NCI-H146 (cell line): ENCODE measurements around the gene HIF1A.
"Not testable (repeated sequence)": the region's sequence is repeated elsewhere in the genome, so short reads cannot be mapped to it uniquely, and the experiment has no call there.

Experiments
- DNase-seq: peaks from one replicate; lab custom pipeline; 2025; lab: John Stamatoyannopoulos, UW

Gene HIF1A

DNA sequence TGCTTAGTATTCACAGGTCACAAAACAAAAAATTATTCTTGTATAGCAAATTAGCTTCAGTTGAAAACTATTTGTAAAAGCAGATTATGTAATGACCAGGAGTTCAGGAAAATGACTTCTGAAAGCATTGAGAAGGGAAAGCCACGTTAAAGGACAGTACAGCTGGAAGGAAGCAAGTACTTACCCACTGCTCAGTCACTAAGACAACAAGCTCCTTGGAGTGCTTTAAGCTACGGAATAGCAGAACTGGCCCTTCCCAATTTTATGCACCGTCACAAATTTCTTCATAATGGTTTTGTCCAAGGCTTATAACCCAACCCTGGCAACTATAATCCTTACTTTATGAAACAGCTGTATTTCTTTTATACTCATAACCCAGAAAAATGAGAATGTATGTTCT is 54.0 kb downstream of the HIF1A start:
- DNase-seq = no peak

DNA sequence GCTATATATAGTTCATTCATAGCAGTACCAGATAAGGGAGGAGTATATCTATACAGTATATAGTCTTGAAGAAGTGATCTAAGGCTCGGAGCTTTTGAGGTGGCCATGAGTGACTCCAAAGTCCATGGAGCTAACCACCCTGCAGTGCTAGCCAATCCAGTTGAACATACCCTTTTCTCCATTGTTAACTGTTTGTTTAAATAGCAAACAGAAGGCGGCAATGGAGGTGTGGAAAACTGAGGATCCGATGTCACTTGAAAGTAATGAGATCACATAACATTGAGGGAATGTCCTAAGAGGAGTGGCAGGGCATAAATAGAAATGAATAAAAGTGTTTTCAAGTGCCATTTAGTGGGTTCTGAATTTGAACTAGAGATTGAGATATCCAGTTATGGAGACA is 54.6 kb downstream of the HIF1A start:
- peak; percentile 74 for DNase-seq

DNA sequence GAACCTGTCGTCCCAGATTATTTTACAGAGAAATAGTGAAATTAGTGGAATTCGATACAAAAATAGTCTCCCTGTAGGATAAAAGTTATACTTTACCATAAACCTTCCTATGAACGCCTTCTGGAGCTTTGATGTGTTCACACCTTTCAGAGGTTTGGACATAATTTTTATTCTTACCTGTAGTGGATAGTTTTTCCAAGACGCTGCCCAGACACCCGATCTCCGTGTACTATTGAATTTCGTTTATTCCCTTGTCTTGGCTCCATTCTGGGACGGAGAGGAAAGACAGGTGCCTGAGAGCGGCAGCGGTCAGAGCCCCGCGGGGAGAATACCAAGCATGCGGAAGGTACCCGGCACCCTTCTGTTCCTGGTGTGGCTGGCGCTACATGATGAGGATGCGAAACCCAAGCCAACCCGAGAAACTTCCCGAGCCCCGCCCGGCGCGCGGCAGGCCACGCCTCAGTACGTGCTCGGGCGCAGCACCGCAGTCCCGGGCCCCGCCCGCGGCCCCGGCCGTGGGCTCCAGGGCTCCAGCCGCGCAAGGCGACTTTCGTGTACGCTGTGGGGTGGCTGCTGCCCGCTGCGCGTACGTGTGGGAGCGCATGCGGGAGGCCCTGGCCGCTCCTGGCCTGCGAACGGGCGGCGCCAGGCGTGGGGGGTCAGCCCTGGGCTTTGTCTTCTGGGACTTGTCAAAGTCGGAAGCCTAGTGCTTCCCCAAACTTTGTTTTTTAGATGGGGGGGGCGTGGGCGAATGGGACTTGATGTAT is 55.6 kb downstream of the HIF1A start:
- peak; percentile 81 for DNase-seq

DNA sequence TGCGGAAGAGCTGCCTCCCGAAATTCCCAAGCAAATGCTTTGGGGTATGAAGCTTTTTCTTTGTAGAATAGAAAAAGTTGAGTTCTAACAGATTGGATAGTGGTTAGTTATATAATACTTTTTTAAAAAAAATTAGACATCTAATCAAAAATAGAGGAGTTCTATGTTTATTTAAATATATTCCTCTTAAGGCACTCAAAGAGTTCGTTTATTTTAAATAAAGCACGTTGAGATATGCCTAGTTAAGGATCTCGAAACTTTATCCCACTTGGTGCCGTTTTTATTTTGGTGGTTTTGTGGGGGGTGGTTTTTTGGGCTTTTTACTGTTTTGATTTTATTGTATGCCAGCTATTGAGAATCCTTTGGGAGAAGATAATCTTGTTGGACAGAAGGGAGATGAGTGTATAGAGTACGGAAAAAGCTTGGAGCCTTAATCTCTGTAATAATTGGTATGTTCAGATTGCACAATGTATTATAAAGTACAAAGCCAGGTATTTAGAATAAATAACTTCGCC is 56.2 kb downstream of the HIF1A start:
- DNase-seq = no peak

DNA sequence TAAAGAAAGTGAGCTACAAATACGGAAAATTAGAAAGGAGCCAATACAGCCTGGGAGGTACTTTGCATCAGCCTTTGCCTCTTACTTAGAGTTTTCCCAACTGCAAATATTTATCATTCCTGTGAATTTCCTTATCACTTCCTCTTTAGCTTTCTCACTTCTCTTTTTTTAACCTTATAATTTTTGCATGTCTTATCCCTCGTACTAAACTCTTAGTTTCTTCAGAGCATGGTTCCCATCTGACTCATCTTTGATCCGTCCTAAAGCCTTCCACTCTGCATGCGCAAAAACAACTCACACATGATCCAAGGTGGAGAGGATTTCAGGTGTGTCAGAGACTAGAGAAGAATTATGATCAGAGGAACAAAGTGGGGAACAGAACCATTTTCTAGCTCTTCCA is 57.3 kb downstream of the HIF1A start:
- DNase-seq = no peak

DNA sequence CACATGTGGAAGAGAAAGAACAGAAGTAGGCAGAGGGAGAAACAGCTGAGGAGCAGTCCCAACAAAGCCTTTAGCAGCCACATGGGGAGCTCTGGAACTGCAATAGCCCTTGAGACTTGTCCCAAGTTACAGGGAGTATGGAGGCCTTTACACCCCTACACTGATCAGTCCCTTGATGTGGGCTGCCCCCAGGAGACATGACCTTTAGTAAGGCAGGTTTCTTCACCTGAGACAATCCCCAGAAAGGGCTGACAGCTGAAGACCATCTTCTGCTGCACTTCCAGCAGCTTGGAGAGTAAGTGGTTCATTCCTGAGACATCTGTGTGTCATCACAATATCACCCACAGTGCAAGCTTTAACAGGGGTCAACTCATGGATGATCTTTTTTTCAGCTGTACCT is 58.3 kb downstream of the HIF1A start:
- no peak for DNase-seq

DNA sequence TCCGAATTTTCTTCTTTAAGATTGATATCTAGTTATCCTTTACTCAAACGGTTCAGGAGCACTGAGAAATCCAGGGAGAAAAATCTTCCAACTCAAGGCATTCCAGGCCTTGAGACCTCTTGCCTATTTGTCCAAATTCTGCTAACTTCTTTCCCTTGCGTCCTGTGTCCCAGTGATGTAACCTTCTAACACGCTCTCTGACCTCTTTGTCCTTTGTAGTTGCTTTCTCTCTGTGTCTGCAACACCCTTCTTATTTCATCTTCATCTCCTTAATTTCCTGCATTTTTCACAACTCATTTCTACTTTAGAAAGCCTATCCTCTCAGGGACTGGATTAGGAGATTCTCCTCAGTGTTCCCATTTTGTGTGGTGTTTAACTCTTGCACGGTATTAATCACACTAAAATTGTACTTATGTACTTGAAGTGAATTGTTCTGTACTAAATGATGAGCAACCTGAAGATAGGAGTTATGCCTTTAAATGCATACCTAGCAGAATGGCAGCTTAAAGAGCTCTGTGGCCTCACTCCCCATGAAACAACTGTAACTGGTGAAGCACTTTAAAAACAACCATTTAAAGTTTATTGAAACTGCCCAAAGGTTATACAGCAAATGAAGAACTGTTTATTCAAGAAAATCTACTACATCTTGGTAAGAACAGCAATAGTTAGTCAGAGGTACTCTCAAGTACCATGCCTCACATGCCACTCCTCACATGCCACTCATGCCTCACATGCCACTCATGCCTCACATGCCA is 59.5 kb downstream of the HIF1A start:
- no peak for DNase-seq

DNA sequence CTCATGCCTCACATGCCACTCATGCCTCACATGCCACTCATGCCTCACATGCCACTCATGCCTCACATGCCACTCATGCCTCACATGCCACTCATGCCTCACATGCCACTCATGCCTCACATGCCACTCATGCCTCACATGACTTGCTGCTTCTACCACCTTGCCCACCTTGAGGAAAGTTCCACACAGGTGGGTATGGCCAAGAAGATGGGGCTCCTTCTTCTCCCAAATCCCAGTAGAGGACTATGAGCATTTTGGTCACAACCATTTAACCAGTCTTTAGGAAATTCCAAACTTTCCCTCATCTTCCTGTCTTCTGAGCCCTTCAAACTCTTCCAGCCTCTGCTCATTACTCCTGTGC is 60.0 kb downstream of the HIF1A start:
- DNase-seq = not testable (repeated sequence)

DNA sequence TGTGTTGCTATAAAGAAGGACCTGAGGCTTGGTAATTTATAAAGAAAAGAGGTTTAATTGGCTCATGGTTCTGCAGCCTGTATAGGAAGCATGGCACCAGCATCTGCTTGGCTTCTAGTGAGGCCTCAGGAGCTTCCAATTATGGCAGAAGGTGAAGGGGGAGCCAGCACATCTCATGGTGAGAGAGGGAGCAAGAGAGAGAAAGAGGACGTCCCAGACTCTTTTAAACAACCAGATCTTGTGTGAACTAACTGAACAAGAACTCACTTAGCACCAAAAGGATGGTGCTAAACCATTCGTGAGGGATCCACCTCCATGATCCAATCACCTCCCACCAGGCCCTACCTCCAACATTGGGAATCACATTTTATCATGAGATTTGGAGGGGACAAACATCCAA is 60.8 kb downstream of the HIF1A start:
- DNase-seq = no peak

DNA sequence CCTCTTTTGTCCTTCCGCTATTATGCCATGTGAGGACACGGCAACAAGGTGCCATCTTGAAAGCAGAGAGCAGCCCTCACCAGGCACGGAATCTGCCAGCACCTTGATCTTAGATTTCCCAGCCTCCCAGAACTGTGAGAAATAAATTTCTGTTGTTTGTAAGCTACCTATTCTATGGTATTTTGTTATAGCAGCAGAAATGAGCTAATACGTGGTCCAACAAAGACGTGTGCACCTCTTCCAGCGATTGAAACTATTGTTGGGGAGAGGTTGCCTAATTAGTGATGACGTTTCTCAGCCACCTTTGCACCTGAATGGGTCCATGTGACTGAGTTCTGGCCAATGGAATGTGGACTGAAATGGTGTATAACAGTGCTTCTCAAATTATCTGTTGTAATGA is 64.6 kb downstream of the HIF1A start:
- no peak for DNase-seq

DNA sequence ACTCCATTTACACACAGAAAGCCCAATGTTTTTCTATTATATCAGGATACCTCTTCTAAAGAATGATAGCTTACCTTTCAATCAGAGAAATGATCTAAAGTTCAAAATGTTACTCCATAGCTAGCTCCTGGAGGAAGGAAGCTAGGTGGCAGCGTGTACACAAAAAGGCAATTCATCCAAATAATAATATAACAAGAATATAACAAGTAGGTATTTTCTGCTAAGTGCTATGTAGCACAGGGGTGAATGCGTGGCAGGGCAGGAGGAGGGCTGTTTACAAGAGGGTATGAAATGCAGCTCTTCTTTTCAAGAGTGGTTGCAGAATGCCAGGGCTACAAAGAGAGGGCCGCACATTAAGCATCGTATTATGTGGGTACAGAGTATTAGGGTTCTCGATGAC is 66.2 kb downstream of the HIF1A start:
- DNase-seq = no peak

DNA sequence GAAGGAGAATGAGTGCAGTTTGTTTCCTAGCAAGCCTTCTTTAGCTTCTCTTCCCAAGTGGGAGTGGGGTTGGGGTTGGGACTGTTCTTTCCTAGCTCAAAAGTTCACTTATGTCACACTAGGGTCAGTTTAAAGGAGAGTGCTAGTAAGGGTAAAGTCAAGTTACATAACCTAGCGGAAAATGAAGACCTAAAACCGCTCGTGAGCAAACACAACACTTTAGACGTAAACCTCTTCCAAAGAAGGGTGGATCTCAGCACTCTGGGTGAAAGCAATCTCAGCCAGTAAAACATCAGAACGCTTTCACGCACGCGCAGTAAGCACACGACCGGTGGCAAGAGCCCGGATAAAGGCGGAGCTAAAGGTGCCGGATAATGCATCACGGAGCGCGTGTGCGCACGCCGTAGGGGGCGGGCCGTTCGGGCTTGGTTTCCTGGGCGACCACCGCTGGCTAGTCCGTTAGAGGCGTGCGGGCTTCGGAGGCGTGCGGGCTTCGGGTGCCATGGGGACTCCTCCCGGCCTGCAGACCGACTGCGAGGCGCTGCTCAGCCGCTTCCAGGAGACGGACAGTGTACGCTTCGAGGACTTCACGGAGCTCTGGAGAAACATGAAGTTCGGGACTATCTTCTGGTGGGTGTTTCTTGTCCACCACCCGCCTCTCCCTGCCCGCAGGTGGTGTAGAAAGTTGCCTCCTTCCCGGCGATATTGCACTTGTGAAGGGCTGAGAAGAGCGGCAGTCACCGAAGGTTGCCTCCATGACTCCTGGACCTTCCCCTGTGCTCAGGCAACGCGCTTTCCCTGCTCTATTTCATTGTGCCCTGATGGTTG is 66.9 kb downstream of the HIF1A start, which contains the start of gene SNAPC1:
Gene SNAPC1 (plus strand): TSS at position 462 of the 828 bp plus-strand sequence. CDS start 41 bp downstream, at position 503.
- peak; percentile 96 for DNase-seq

DNA sequence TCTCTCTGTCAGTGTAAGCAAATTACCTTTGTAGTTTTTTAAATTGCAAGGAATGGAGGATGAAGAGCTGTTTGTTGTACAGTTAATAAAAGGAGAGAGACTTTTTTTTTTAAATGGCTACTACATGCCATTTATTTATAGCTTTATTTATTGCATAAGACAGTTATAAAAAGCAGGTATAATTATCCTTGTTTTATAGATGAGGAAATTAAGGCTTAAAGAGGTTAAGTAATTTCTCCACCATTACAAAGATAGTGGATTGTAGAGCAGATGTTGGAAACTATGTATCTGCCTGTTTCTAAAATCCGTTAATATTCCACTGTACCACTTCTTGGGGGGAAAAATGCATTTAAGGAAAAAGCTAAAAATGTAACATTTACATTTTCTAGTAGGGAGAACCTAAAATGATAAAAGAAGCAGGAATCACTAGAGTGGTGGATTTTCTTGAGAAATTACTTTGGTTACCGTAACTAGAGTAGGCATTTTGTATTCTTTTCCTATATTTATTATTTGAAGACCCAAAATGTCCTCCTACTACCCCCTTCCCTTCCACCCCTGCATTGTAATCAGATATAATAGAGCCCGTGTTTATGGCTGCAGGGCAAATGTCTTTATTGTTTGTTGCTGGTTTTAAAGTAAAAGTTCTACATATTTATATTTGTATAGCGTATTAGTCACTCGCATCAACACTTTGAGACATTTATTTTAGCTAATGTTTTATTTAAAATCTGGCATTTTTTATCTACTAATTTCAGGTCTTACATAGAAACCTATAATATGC is 69.2 kb downstream of the HIF1A start:
- DNase-seq = no peak

DNA sequence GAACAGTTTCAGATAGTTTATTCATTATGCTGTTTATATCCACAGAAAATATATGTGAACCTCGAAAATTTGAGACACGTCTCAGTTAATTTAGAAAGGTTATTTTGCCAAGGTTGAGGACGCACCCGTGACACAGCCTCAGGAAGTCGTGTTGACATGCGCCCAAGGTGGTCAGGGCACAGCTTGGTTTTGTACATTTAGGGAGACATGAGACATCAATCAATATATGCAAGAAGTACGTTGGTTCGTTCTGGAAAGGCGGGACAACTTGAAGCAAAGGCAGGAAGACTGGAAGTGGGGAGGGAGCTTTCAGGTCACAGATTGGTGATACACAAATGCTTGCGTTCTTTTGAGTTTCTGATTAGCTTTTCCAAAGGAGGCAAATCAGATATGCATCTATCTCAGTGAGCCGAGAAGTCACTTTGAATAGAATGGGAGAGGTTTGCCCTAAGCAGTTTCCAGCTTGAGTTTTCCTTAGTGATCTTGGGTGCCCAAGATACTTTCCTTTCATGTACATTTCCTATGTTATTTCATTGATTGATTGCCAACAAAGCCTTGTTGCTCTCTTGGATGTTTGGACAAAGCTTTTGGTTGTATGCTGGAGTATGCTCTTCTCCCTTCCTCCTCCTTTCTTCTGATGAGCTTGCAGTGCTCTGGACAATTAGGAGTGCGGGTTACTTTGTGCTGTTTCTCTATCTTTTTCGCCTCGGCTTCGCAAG is 70.1 kb downstream of the HIF1A start:
- no peak for DNase-seq

DNA sequence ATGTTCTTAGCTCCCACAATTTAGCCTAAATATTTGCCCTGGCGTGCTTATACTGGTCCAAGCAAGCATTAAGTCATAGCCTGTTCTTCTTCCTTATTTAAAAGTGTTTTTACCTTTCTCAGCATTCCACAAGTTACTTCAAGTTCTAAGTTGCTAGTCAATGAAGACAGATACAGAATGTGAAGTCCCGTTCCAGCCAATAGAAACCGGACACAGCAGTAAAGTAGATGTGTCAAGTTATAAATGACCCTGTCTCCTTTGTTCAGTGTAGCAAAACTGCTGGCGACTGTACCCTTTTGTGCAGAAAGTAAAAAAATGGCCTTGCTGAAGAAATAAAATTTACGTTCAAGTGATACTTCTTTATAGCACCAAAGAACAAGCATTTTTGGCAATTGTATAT is 70.8 kb downstream of the HIF1A start:
- DNase-seq = no peak

DNA sequence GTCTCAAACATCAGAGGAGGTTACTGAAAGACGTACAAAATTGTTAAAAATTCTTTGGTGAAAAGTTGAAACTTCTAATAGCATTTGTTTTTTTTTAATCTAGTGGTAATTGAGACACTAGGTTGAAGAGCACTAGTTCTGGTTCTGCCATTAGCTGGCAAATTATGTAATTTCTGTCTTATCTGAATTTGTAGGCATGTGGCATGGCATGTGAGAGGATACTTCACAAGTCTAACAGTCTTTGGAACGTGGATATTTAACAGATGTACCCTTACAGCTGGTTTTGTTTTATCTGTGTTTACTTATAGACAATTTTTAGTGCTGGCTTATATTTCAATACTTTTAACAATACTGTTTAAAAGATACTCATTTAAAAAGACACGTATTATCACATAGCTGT is 72.9 kb downstream of the HIF1A start:
- DNase-seq = no peak

DNA sequence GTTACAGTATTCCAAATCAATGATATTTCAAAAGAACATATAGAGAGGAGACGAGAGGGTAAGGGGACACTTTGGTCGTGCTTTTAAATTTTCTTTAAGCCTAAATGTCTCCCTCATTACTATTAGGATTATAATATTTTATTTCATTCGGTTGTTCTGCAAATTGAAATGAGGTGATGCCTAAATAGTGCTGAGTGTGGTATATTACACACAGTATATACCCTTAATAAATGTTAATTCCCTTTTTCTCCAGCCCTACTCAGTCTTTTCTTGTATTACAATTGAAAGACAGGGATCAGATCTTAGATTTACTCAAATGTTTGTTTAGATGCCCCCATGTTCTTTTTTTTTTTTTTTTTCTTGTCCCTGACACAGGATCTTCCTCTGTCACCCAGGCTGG is 74.6 kb downstream of the HIF1A start:
- DNase-seq = no peak

DNA sequence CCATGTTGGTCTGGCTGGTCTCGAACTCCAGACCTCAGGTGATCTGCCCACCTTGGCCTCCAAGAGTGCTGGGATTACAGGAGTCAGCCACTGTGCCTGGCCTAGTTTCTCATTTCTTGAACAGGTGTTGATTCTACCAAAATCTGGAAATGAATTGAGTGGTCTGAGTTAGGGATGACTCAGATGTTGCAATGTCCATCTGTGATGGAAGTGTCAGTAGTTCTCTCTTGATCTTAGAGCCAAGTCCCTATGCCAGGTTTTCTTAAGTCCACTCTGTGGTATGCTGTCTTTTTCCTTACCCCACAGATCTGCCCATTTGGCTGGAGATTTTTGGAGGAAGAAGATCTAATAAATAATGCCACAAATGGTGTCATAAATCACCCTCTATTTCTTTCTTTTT is 79.5 kb downstream of the HIF1A start:
- no peak for DNase-seq

DNA sequence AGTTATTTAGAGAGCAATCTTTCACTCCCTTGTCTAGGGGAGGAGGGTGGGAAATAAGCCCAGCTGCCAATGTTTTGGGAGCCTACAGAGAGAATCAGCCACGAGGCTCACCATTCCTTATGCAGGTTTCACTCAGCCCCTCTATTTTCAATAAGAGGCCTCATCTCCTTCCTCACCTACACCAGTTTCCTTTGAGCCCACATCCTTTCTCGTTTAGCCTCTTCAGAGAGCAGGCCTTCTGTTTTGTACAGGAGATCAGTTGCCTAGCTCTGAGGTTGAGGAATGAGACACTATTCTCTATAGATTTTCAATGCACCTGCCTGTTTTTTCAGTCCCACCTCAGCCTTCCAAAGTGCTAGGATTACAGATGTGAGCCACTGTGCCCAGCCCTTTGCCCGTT is 84.8 kb downstream of the HIF1A start:
- DNase-seq = no peak

DNA sequence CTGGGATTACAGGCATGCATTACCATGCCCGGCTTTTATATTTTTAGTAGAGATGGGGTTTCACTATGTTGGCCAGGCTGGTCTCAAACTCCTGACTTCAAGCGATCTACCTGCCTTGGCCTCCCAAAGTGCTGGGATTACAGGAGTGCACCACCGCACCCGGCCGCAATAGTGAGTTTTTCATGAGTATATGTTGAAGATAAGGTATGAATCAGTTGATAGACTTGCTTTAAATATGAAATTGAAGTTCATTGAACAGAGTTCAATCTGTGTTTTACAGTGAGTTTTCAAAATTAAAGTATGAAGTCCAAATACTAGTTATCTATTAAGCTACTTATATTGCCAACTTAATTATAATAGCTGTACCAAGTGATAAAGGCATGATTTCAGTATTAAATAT is 102.0 kb downstream of the HIF1A start:
- no peak for DNase-seq
